22Rv1 (cell line): ENCODE measurements around the gene UVRAG.

Experiments used
- CTCF ChIP-seq: fragments of 450-650 bp; IDR thresholded peaks from 2 replicates; pipeline ENCODE4 v1.5.1; 2017; ENCODE audit warnings: mild to moderate bottlenecking
- ZFX ChIP-seq: fragments of 450-650 bp; IDR thresholded peaks from 2 replicates; pipeline ENCODE4 v1.6.1; 2017; ENCODE audit warnings: antibody characterized with exemption, borderline replicate concordance

GRCh38 chr11:76005756-76006155 lies 190.7 kb downstream of the UVRAG start:
- TF ChIP-seq CTCF (no peak), ZFX (no peak)
